Measurements from ENCODE around the gene MICAL3. TPM values are rescaled to one million over a fixed set of nuclear protein-coding genes. Genes with fewer than 3 reads are reported as not detected.

MICAL3 gene
- total RNA-seq, 1 donor from 2014 or later, result 54.8 TPM

GRCh38 chr22:17922925-17923903 lies 101.1 kb downstream of the MICAL3 start:
- no peaks in the 10 kb centered on the region for H3K9me3 Mint-ChIP-seq (ENCODE audit: low read depth)
- TF ChIP-seq CTCF (IDR thresholded peaks at IDR 0.05; ENCODE audit: unreplicated experiment), result no peak
- peaks cover 23% of the 10 kb centered on the region for H3K4me1 Mint-ChIP-seq (ENCODE audit: low read depth)
- H3K36me3 Mint-ChIP-seq (ENCODE audit: insufficient read depth), result no peaks in the 10 kb centered on the region
- DNase-seq (ENCODE audit: low spot score, unreplicated experiment), result no peak
- H3K27ac Mint-ChIP-seq, result no peak overlapping the region
- peaks cover 7% of the 10 kb centered on the region for H3K27me3 Mint-ChIP-seq
- H3K4me3 Mint-ChIP-seq (ENCODE audit: low read depth), result no peak overlapping the region

DNA sequence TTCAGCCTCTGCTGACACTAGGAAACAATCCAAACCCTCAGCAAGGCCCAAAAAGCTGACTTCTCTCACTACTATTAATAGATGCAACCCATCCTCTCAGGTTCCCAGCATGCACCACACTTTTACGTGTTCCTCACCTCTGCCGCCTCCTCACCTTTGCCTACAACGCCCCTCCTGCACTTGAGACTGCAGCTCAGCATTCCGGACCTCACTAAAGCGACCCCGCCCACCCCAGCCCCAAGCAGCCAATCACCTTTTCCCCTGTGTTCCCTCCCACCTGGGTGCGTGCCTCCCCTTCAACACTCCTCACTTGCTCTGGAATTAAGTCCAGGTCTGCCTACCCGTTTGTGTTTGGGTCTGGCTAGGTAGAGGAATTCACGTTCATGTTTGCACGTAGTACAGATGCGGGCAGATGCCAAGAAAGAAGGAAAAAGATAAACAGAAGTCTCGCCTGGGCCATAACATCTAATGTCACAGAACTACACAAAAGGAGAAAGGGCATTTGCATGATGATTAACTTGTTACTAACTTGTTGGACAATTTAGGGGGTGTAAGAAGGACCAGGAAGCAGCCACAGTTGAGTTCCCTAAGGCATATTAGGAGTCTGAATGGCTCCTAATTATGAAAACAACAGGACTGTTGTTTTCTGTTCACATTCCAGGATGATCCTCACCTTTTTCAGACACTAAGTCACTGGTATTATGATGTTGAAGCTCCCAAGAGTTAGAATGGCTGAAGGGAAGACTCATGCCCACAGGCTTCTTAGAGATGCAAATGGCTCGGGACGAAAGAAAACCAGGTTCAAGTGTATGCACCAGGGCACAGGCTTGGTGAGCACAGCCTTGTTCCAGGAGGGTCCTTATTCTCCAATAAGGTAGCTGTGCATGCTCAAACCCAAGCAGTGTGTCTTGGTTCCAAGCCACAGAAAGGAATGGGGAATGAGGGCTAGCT lies 102.2 kb downstream of the MICAL3 start:
- H3K4me1 Mint-ChIP-seq (ENCODE audit: low read depth), result peaks cover 23% of the 10 kb centered on the region
- peak; percentile 25 for DNase-seq (ENCODE audit: low spot score, unreplicated experiment)
- H3K36me3 Mint-ChIP-seq (ENCODE audit: insufficient read depth), result no peaks in the 10 kb centered on the region
- H3K4me3 Mint-ChIP-seq (ENCODE audit: low read depth), result no peak overlapping the region
- TF ChIP-seq CTCF (IDR thresholded peaks at IDR 0.05; ENCODE audit: unreplicated experiment), result no peak
- H3K27ac Mint-ChIP-seq, result peak overlapping the region; percentile 50
- H3K27me3 Mint-ChIP-seq, result peaks cover 7% of the 10 kb centered on the region
- H3K9me3 Mint-ChIP-seq (ENCODE audit: low read depth), result no peaks in the 10 kb centered on the region

GRCh38 chr22:17920992-17921650 lies 103.2 kb downstream of the MICAL3 start:
- no peaks in the 10 kb centered on the region for H3K36me3 Mint-ChIP-seq (ENCODE audit: insufficient read depth)
- no peak for TF ChIP-seq CTCF (IDR thresholded peaks at IDR 0.05; ENCODE audit: unreplicated experiment)
- no peak overlapping the region for H3K4me3 Mint-ChIP-seq (ENCODE audit: low read depth)
- H3K9me3 Mint-ChIP-seq (ENCODE audit: low read depth), result no peaks in the 10 kb centered on the region
- H3K27me3 Mint-ChIP-seq, result peaks cover 7% of the 10 kb centered on the region
- H3K27ac Mint-ChIP-seq, result no peak overlapping the region
- DNase-seq (ENCODE audit: low spot score, unreplicated experiment), result no peak
- H3K4me1 Mint-ChIP-seq (ENCODE audit: low read depth), result peaks cover 23% of the 10 kb centered on the region

DNA sequence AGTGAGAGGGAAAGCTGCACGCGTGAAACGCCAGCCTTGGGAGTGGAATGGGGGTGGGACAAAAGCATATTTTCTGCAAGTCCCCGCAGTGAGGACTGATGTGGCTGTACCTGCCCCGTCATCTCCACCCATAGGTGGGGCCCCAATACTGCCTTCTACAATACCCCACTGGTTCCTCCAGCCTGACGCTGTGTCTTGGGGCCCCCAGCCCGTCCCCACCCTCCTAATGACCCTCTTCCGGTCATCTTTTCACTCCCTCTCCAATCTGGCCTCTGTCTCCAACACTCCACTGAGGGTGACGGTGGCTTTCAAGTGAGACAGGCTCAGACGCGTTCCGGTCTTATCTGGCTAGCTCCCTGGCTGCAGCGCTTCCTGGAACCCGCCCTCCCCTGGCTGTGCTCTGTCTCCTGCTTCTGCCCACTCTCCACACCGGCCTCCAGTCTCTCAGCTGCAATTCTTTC lies 104.2 kb downstream of the MICAL3 start:
- H3K4me1 Mint-ChIP-seq (ENCODE audit: low read depth), result peaks cover 23% of the 10 kb centered on the region

More for the DNA sequence above, 104.2 kb downstream of the MICAL3 start:
- Mint-ChIP-seq H3K9me3 (ENCODE audit: low read depth) (no peaks in the 10 kb centered on the region), H3K27ac (peak overlapping the region; percentile 17), H3K36me3 (ENCODE audit: insufficient read depth) (no peaks in the 10 kb centered on the region), H3K4me3 (ENCODE audit: low read depth) (no peak overlapping the region), H3K27me3 (peaks cover 7% of the 10 kb centered on the region)
- no peak for TF ChIP-seq CTCF (IDR thresholded peaks at IDR 0.05; ENCODE audit: unreplicated experiment)
- DNase-seq (ENCODE audit: low spot score, unreplicated experiment), result no peak
